ENCODE data around the gene MICAL3. TPM values are rescaled to one million over a fixed set of nuclear protein-coding genes. Genes with fewer than 3 reads are reported as not detected.
"Not testable (repeated sequence)": the region's sequence is repeated elsewhere in the genome, so short reads cannot be mapped to it uniquely, and the experiment has no call there.

MICAL3 gene
- total RNA-seq, 4 donors from 2014 or later, result 45.2 to 56.3 (median 46.3) TPM

DNA sequence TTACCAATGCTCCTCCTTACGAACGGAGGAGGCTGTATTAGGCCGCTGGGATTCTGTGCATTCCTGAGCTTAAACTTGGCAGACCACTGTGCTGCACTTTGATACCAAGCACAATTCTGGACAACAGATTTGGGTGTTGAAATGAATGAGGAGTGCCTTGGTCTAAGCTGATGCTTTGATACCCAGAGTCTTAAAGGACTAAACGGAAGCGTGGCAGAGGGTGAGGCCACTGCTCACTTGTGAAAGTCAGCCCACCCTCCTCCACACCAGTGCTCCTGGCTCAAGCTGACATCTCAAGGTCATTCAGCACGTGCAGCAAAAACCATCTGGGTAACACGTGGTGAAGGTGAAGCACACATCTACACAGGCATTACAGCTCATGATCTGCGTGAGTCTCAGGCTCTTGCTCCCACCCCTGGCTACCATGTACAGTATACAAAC is 85.9 kb downstream of the MICAL3 start:
- Histone ChIP-seq H3K4me3 (no peak overlapping the region), H3K36me3 (no peaks in the 10 kb centered on the region), H3K27me3 (no peaks in the 10 kb centered on the region), H3K9me3 (no peaks in the 10 kb centered on the region), H3K4me1 (peaks cover 0 to 49% (median 7%) of the 10 kb centered on the region in 4 donors), H3K27ac (peak overlapping the region in 2 of 4 donors; percentile 62 to 89)
- TF ChIP-seq, protein P1, sequence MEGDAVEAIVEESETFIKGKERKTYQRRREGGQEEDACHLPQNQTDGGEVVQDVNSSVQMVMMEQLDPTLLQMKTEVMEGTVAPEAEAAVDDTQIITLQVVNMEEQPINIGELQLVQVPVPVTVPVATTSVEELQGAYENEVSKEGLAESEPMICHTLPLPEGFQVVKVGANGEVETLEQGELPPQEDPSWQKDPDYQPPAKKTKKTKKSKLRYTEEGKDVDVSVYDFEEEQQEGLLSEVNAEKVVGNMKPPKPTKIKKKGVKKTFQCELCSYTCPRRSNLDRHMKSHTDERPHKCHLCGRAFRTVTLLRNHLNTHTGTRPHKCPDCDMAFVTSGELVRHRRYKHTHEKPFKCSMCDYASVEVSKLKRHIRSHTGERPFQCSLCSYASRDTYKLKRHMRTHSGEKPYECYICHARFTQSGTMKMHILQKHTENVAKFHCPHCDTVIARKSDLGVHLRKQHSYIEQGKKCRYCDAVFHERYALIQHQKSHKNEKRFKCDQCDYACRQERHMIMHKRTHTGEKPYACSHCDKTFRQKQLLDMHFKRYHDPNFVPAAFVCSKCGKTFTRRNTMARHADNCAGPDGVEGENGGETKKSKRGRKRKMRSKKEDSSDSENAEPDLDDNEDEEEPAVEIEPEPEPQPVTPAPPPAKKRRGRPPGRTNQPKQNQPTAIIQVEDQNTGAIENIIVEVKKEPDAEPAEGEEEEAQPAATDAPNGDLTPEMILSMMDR (IDR thresholded peaks at IDR 0.05), result no peak
- peak in 1 of 2 donors; percentile 22 for TF ChIP-seq EP300 (IDR thresholded peaks at IDR 0.05)
- no peak for TF ChIP-seq POLR2A (IDR thresholded peaks at IDR 0.05)
- WGBS, 2 donors, result 16 to 36% methylated on average over 8 of the region's 8 CpGs
- no peak for DNase-seq (ENCODE audit: low spot score in 2 of 2)

DNA sequence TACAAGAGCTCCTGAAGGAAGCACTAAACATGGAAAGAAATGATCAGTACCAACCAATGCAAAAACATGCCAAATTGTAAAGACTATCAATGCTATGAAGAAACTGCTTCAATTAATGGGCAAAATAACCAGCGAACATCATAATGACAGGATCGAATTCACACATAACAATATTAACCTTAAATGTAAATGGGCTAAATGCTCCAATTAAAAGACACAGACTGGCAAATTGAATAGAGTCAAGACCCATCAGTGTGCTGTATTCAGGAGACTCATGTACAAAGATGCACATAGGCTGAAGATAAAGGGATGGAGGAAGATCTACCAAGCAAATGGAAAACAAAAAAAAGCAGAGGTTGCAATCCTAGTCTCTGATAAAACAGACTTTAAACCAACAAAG is 91.9 kb downstream of the MICAL3 start:
- not testable (repeated sequence) for DNase-seq (ENCODE audit: low spot score in 2 of 2); H3K27me3 ChIP-seq; H3K27ac ChIP-seq; H3K9me3 ChIP-seq; H3K4me3 ChIP-seq; H3K36me3 ChIP-seq
- peaks cover 0 to 19% (median under 1%) of the 10 kb centered on the region in 4 donors for H3K4me1 ChIP-seq
- 97 to 98% methylated on average over 2 of the region's 2 CpGs for WGBS, 2 donors

DNA sequence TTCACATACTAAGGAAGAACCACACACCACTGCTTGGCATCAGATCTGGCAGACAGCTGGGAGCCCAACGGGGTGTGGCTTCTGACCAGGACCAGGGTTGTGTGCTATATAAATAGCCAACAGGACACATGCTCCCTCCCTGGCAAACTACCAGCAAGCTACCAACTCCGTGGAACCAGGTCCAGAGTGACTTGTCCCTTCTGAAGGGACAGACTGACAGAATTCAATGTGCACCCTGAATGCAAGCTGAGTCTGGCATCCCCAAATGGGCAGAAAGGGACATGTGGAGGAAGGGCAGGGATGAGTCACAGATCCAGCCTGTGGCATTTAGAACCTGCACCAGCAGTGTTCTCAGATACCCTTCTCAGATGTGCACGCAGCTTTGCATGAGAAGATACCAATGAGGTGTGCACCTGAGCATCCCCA is 92.9 kb downstream of the MICAL3 start:
- 69 to 71% methylated on average over 3 of the region's 3 CpGs for WGBS, 2 donors
- H3K36me3 ChIP-seq, result no peaks in the 10 kb centered on the region
- H3K9me3 ChIP-seq, result no peaks in the 10 kb centered on the region
- H3K27me3 ChIP-seq, result no peaks in the 10 kb centered on the region
- no peak overlapping the region for H3K27ac ChIP-seq
- H3K4me1 ChIP-seq, result peaks cover 0 to 16% (median 0%) of the 10 kb centered on the region in 4 donors
- no peak for DNase-seq (ENCODE audit: low spot score in 2 of 2)
- TF ChIP-seq POLR2A (IDR thresholded peaks at IDR 0.05) (no peak), EP300 (IDR thresholded peaks at IDR 0.05) (no peak)
- TF ChIP-seq, protein P1 (IDR thresholded peaks at IDR 0.05), result no peak
- H3K4me3 ChIP-seq, result no peak overlapping the region

- H3K36me3 ChIP-seq, result no peaks in the 10 kb centered on the region
- no peak overlapping the region for H3K4me3 ChIP-seq
- no peak for TF ChIP-seq EP300 (IDR thresholded peaks at IDR 0.05)
- TF ChIP-seq POLR2A (IDR thresholded peaks at IDR 0.05), result no peak
- TF ChIP-seq, protein P1 (IDR thresholded peaks at IDR 0.05), result no peak
- H3K27me3 ChIP-seq, result no peaks in the 10 kb centered on the region
- peaks cover 0 to 24% (median 0%) of the 10 kb centered on the region in 4 donors for H3K4me1 ChIP-seq
- 90 to 91% methylated on average over 17 of the region's 18 CpGs for WGBS, 2 donors
- no peak for DNase-seq (ENCODE audit: low spot score in 2 of 2)
- H3K27ac ChIP-seq, result no peak overlapping the region
- H3K9me3 ChIP-seq, result no peaks in the 10 kb centered on the region
Measured at GRCh38 chr22:17930455-17931313, 93.7 kb downstream of the MICAL3 start.

DNA sequence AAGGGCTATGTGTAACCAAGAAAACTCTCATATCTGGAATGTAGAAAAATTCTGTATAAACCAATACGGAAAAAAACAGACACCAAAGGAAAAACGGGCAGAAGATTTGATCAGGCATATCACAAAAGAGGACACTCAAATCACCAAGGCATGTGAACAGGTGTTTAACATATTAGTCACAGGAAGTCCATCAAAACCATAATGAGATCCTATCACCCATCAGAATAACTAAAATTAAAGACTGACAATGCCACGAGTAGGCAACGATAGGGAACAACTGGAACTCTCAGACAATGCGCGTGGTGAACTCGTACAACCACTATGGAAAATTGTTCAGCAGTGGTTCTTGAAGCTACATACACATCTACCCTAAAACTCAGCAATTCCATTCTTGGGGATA is 94.5 kb downstream of the MICAL3 start:
- no peak for DNase-seq (ENCODE audit: low spot score in 2 of 2)
- TF ChIP-seq POLR2A (IDR thresholded peaks at IDR 0.05) (no peak), EP300 (IDR thresholded peaks at IDR 0.05) (no peak)
- TF ChIP-seq, protein P1 (IDR thresholded peaks at IDR 0.05), result no peak

More for the DNA sequence above, 94.5 kb downstream of the MICAL3 start:
- no peak overlapping the region for H3K27ac ChIP-seq
- H3K9me3 ChIP-seq, result no peaks in the 10 kb centered on the region
- H3K36me3 ChIP-seq, result no peaks in the 10 kb centered on the region
- H3K4me1 ChIP-seq, result peaks cover 0 to 31% (median 6%) of the 10 kb centered on the region in 4 donors
- no peaks in the 10 kb centered on the region for H3K27me3 ChIP-seq
- no peak overlapping the region for H3K4me3 ChIP-seq
- 90 to 92% methylated on average over 7 of the region's 7 CpGs for WGBS, 2 donors

Data from tibial nerve (tissue), 4 donors.